A172 (cell line): ENCODE measurements around the gene ZDHHC17. TPM values are rescaled to one million over a fixed set of nuclear protein-coding genes. Genes with fewer than 3 reads are reported as not detected.
"Not testable (repeated sequence)": the region's sequence is repeated elsewhere in the genome, so short reads cannot be mapped to it uniquely, and the experiment has no call there.

Source experiments
- DNase-seq: peaks from one replicate; pipeline ENCODE4 v3.0.0-alpha.2; 2015; ENCODE audit warnings: low spot score
- total RNA-seq: library from RNA; depleted of rRNA; stranded (reverse); fragments of >200 nt; shearing (Covaris generic); gene quantifications from 2 replicates; pipeline ENCODE4 v1.2.3, GENCODE V29; 2014

The ZDHHC17 gene
- total RNA-seq, 1 experiment from 2014 or later, result 19.4 TPM

DNA sequence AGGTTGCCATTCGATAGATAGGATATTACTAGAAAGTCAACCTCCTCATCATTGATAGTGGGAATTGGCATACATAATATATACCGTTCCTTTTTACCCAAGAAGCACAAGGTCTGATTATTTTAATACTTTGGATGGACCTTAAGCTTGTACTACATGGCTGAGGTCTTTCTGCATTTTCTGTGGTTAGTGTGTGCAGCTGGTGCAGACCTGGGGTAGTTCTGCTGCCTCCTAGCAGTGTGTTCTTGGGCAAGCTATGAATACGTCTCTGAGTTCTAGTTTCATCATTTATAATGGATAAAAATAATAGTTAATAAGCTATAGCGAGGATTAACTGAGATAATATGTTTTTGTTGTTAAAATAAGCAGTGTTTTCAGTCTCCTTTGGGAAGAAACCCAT is 2.2 kb downstream of the ZDHHC17 start:
- DNase-seq, result no peak

GRCh38 chr12:76768576-76768975 is 4.7 kb downstream of the ZDHHC17 start:
- no peak for DNase-seq

GRCh38 chr12:76777765-76778216 is 13.9 kb downstream of the ZDHHC17 start:
- DNase-seq, result no peak

DNA sequence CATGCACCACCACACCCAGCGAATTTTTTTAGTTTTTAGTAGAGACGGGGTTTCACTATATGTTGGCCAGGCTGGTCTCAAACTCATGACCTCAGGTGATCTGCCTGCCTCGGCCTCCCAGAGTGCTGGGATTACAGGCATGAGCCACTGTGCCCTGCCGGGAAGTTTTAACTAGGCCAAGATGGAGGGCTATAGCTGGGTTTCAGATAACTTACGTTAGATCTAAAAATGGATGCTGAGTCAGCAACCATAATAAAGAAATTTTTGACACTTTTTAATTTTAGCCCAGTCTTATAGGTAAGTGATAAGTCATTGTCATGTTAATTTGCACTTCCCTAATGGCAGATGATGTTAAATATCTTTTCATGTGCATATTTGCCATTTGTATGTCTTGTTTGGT is 14.4 kb downstream of the ZDHHC17 start:
- DNase-seq, result no peak

DNA sequence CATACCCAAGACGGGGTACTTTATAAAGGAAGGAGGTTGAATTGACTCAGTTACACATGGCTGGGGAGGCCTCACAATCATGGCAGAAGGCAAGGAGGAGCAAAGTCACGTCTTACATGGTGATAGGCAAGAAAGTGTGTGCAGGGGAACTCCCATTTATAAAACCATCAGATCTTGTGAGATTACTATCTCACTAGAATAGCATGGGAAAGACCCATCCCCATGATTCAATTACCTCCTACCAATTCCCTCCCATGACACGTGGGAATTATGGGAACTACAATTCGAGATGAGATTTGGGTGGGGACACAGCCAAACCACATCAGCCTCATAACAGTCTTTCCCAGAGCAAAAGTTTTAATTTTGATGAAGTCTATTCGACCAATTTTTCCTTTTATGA is 15.4 kb downstream of the ZDHHC17 start:
- not testable (repeated sequence) for DNase-seq

DNA sequence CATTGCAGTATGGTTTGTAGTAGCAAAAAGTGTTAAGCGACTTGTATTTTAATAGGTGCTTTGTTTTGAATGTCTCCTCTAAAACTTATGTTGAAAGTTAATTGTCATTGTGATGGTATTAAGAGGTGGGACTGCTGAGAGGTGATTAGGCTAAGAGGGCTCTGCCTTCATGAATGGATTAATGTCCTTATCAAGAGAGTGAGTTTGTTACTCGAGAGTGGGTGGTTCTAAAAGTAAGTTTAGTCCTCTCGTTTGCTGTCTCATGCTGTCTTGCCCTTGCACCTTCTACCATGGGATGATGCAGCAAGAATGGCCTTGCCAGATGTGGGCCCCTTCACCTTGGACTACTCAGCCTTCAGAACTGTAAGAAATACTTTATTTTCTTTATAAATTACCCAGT is 17.4 kb downstream of the ZDHHC17 start:
- DNase-seq, result no peak

DNA sequence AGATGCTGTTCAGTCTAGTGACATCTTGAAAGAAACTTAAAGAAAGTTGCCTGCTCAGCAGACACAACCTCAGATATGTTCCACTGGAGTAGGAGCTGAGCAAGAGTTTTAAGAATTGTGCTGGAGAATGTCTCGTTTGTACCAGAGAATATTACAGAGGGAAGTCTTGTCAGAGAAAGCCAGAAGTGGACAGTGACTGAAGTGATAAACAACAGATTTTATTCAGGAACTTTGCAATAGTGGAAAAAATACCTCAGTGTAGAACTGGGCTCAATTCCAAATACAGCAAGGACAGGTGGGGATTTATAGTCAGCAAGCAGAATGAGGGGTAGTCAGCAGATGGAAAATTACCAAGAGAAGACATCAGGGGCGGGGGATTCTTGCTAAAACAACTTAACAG is 18.6 kb downstream of the ZDHHC17 start:
- DNase-seq, result no peak

DNA sequence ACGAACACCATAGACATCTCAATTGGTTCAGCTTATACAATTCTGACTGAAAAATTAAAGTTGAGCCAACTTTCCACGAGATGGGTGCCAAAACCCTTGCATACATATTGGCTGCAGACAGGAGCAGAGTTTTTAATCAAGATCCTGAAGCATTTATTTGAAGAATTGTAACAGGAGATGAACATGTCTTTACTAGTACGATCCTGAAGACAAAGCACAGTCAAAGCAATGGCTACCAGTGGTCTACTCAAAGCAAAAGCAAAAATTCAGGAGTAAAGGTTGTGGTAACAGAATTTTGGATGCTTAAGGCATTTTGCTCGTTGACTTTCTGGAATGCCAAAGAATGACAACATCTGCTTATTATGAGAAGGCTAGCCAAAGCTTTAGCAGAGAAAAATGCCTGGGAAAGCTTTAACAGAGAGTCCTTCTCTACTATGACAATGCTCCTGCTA is 20.7 kb downstream of the ZDHHC17 start:
- DNase-seq, result no peak

DNA sequence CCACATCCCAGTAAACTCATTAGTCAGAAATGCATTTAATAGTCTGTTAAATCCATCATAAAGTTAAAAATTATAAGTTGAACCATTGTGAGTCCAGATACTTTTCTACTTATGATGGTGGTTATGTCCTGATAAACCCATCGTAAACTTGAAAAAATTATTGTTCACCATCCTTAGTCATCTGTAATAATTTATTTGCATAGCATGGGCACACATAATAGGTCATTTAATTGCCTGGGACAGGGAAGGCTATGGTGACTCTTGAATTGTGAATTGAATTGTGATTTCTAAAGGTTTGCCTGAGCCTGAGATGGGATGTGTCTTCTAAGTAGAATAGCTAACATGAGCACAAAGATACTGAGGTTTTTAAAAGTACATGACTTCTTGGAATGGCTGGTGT is 21.5 kb downstream of the ZDHHC17 start:
- DNase-seq, result no peak

GRCh38 chr12:76786986-76787385 is 23.1 kb downstream of the ZDHHC17 start:
- DNase-seq, result no peak

DNA sequence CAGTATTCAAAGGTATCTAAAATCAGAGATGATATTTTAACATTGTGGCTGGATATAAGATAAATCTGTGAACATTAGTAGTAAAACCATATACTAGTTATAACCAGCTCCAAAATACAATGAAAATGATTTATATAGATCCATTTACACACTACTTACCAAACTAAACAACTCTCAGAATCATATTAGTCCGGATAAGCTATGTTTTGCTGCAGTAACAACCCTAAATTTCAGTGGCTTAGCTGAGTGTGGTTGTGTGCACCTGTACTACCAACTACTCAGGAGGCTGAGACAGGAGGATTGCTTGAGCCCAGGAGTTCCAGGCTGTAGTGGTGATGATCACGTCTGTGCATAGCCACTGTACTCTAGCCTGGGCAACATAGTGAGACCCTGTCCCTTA is 23.8 kb downstream of the ZDHHC17 start:
- no peak for DNase-seq

DNA sequence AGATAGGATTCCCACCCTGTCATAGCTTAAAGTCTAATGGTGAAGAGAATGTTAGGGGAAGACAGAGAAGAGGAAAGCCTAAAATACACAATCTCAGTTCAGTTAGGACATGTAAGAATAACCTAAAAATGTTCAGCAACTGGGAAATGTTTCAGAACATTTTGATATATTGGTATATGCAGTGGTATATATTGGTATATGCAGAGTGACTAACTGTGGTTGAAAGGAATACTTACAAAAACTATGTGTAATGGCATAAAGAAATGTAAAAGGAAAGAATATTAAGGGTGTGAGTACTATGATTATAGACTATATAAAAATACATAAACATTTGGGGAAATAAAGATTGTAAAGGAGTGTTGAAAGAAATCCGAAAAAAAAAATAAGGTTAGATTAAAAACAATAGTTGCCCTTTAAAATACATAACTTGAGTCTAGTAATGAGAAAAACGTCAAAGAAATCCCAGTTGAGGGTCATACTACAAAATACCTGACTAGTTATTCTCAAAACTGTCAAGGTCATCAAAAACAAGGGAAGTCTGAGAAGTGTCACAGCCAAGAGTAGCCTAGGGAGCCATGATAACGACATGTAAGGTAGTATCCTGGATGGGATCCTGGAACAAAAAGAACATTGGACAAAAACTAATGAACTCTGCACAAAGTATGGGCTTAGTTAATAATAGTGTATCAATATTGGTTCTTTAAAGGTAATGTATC is 25.6 kb downstream of the ZDHHC17 start:
- no peak for DNase-seq

GRCh38 chr12:76790564-76791552 is 26.9 kb downstream of the ZDHHC17 start:
- peak; percentile 14 for DNase-seq

- DNase-seq, result no peak
Observed at GRCh38 chr12:76792828-76793227, 28.9 kb downstream of the ZDHHC17 start.

DNA sequence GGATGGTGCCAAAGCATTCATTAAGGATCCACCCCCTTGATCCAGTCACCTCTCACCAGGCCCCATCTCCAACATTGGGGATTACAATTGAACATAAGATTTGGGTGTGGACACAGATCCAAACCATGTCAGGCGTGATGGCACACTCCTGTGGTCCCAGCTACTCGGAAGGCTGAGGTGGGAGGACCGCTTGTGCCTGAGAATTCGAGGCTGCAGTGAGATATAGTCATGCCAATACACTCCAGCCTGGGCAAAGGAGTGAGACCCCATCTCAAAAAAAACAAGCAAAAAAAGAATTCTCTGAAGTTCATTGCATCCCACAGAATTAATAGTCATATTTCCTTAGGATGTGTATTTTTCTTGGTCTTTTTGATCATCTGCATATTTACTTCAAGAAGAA is 34.9 kb downstream of the ZDHHC17 start:
- DNase-seq, result no peak

- DNase-seq, result no peak
Observed at GRCh38 chr12:76799362-76799761, 35.4 kb downstream of the ZDHHC17 start.

DNA sequence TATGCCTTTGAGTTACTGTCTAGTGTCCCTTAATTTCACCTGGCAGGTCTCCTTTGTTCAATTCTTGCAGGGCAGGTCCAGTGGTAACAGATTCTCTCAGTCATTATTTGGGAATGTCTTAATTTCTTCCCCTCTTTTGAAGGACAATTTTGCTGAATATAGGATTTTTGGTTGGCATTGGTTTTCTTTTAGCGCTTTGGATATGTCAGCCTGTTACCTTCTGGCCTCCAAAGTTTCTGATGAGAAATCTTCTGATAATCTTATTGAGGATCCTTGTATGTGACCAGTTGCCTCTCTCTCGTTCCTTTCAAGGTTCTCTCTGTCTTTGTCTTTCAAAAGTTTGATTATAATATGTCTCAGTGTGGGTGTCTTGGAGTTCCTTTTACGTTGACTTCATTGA is 38.1 kb downstream of the ZDHHC17 start:
- DNase-seq, result no peak

DNA sequence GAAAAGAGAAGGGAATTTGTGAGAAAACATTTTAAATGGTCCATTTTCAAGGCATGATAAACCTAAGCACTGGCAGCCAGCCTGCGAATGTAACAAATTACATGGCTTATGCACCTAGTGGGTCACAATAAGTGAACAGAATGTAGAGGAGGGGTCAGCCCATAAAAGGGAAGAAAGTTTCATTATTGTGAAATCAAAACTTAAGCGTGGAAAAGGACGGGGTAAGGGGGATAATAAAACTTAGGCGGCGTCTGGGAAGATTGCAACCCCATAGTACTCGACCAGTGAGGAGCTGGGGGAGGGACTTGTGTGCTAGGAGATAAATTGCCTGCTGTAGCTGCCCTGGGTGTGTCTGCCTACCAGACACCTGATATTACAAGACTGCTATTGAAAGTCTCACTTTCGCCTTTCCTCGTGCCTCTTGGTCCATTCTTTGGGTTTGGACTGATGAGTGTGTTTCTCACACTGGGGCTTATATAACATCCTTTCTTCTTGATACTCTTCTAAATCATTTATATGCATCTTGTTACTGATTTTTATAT is 40.6 kb downstream of the ZDHHC17 start:
- no peak for DNase-seq

- DNase-seq, result no peak
Observed at GRCh38 chr12:76810671-76811419, 46.9 kb downstream of the ZDHHC17 start.

GRCh38 chr12:76811976-76812375 is 48.1 kb downstream of the ZDHHC17 start:
- no peak for DNase-seq

DNA sequence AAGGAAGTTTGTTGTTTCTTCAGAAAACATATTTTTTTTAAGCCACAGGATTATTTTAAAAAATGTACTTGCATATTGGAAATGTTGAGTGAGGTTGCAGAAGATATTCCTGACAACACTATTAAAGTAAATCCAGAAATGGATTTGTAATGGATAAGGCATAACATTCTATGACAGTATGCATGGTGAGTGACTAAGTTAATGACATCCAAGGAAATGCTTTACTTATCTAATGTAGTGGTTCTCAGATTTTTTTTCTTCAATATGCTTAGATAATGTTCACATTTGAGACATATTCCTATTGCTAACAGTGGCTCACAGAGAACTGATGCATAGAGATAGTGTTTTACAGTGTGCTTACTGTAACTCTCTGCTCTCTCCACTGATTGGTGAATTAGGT is 49.4 kb downstream of the ZDHHC17 start:
- DNase-seq, result no peak

DNA sequence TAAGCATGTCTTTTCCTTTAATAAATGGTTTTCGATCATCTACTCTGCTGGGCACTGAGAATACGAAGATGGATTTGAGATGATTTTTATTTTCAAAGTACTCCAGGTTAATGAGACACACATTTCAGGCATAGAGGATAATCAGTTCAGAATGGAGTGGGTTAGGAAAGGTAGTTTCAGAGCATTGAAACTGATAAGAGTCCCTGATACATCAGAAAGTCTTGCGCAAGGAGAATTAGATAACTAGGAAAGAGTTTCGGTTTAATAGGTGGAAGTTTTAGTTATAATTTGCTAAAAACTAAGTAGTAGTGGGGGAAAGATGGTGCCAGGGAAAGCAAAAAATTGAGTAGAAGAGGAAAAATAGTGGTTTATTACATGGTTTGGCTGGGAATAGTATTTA is 50.1 kb downstream of the ZDHHC17 start:
- DNase-seq, result no peak
